Left renal cortex interstitium (tissue), 4 donors: Measurements from ENCODE around the gene POP7. TPM values are rescaled to one million over a fixed set of nuclear protein-coding genes. Genes with fewer than 3 reads are reported as not detected.
A peak's percentile ranks its signal among the peaks of the same experiment; 100 is the strongest.
"Not testable (repeated sequence)": the region's sequence is repeated elsewhere in the genome, so short reads cannot be mapped to it uniquely, and the experiment has no call there.

Experiments
- DNase-seq, 4 donors: peaks; one replicate each; pipeline ENCODE4 v3.0.0-alpha.2; 2013; ENCODE audit warnings: low read depth in 4 of 4, low spot score in 2 of 4, missing footprints in 1 of 4
- polyA plus RNA-seq, 4 donors: library from polyadenylated mRNA; unstranded; fragments of 120-200 nt; gene quantifications; one replicate each; pipeline ENCODE4 v1.2.1, GENCODE V29; 2013; ENCODE audit not compliant: insufficient read length in 4 of 4

Gene POP7
- polyA plus RNA-seq, 4 donors: 22.9 to 40.8 (median 26.9) TPM

DNA sequence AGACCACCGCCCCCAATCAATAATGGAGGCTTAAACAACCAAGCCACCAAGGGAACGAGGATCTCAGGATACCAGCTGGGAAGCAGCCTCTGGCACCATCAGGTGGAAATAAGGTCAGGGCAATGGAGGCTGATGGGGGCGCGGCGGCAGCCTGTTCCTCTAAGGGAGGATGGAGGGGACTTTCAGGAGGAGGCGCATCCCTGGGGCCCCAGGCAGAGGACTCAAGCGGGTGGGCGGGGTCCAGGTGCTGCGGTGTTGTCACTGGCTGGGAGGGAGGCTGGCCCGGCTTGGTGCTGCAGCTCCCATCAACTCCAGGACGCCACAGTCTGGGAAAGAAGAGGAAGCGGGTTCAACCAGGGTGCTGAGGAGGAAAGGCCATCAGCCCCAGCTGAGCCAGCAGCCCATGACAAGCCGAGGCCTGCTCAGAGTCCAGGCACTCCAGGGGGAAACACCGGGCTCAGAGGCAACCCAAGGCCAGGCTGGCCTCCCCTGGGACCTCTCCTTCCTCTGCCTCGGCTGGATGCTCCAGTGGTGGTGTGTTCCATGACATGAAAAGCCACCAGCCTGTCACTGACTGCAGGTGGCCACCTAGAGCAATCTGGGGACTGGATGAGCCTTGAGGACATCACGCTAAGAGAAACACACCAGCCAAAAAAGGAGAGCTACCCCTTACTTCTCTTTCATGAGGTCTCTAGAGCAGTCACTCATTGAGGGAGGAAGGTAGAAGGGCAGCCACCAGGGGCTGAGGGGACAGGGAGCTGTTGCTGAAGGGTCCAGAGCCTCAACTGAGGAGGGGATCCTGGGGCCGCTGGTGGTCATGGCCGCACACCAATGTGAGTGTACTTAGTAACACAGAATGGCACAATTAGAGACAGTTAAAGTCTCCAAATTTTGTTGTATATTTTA lies 16.4 kb upstream of the POP7 start:
- no peak for DNase-seq

DNA sequence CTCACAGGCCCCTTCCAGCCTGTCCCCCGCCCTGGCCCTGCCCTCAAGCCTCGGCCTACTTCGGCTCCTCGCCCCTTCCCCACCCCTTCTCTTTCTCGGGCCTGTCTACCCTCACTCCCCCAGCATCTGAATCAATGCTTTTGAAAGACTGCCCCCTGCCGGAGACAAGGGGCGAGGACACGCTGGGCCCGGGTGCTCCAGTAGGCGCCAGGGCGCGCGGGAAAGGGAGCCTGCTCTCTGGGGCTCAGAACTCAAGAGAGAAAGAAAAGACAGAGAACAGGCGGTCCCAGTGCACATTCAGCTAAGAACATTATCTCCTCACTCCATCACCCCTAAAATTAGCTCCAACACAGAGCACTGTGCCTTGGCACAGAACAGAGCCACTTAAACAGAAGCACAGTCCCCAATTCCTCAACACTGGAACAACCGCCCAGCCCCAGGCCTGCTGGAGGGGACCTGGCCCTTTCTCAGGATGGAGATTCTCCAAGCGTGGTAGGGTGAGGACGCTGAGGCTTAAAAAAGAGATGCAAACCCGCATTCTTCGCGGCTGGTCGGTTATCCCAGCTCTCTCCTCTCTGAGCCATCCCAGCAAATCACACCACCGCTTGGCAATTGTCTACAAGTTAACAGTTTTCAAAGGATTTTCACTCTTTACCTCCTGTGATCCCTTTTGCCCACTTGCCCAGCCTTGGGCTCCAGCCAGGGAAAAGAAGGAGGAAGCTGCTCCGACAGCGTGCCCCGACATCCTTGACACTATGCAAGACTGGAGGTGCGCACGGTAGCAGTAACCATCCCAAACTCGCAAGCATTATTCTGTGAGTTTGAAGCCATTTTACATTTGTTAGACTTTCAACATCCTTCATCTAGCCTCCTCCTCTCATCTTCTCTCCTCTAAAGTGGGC lies 14.0 kb upstream of the POP7 start:
- peak in 1 of 4 donors; percentile 77 for DNase-seq

DNA sequence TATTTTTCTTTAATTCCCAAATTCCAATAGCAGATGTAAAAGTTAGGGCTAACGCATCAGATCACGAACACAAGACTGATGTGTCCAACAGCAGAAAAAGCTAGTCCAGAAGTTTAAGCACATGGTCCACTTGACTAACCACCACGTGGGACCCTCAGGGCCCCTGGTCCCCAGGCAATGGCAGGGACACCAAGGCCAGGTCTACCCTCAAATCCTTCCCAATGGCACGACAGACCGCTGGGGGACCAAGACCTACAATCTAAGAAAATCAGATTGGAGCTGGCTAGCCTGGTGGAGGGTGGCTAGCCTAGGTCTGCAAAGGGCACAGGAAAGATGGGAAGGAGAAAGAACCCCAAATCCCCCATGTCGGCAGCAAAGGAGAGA lies 13.4 kb upstream of the POP7 start:
- no peak for DNase-seq

DNA sequence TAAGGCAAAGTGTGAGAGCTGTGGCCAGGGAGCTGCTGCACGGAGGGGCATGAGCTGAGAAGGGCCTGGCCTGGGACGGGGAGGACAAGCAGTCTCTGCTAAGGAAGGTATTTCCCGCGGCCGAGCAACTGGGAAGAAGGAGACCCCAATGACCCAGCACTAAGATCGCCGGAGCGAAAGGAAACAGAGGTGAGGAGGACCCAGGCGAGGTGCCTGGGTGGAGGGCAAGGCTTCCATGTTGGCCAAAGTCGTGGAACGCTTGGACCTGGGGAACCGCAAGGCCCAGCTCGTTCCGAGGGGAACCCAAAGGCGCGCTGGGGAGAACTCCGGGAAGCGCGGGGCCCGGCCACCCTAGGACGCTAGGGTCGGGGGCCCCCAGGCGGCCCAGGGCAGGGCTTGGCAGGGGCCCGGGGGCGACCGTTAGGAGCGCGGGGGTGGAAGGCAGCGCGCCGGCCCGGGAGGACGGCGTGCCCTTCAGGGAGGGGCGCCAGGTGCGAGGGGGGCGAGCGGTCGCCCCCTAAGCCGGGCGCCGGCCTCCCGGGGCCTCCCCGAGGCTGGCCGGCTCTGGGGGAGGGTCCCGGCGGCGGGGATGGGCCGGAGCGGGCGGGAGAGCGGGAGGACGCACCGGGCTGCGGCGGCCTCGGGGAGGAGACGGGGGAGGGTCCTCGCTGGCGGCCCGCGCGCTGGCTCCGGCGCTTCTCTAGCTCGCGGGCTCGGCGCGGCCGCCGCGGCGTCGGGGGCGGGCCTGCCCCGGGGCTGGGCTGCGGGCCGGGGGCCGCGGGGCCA lies 12.4 kb upstream of the POP7 start:
- no peak for DNase-seq

DNA sequence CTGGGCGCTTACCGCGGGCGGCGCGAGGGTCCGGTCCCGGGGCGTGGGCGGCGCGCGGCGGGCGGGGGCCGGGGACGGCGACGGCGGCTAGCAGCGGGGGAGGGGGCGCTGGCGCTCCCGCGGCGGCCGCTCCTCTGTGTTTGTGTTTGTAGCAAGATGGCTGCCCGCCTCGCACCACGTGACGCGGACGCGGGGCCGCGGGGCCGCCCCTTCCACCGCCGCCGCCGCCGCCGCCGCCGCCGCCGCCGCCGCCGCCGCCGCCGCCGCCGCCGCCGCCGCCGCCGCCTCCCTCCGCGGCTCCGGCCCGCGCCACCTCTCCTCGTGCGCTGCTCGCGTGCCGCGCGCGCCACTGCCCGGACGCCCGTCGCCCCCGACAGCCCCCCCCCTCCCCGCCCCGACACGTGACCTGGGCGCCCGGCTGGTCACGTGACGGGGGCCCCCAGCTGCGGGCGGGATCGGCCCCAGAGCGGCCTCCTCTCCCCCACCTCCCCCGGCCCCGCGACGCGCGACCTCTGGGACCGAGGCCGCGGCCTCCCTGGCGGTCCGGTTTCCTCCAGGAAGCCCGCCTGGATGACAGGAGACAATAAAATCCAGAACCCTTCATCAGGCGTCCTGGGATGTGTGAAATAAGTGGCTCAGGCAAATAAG lies 11.7 kb upstream of the POP7 start, which contains the start of gene GIGYF1:
Gene GIGYF1 (minus strand): TSS at position 153 of the 648 bp plus-strand sequence. CDS start 6,012 bp downstream, outside the sequence.
- no peak for DNase-seq

DNA sequence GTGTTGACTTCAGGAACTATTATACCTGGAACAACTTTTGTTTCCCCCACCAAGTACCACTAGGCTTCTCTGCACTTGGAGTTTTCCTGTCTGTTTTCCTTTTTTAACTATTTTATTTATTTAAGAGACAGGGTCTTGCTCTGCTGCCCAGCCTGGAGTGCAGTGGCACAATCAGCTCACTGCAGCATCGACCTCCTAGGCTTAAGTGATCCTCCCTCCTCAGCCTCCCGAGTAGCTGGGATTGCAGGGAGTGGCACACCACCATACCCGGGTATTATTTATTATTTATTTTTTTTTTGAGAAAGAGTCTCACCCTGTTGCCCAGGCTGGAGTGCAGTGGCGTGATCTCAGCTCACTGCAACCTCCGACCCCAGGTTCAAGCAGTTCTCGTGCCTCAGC lies 9.8 kb upstream of the POP7 start:
- no peak for DNase-seq

DNA sequence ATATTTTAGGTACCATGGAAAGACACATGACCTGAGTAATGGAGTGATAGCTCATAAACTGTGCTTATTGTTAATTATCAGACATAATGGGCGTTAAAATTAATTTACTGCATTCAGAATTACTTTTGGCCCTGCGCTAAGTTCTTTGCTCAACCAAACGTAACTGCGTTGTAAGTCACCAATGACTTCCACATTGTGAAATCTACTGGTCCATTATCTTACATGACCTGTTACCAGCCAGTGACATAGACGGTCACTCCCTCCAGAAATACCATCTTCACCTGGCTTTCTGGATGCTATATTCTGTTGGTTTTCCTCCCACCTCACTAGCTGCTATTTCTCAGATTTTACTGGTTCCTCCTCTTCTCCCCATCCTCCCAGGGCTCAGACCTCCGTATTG lies 6.9 kb upstream of the POP7 start:
- no peak for DNase-seq

DNA sequence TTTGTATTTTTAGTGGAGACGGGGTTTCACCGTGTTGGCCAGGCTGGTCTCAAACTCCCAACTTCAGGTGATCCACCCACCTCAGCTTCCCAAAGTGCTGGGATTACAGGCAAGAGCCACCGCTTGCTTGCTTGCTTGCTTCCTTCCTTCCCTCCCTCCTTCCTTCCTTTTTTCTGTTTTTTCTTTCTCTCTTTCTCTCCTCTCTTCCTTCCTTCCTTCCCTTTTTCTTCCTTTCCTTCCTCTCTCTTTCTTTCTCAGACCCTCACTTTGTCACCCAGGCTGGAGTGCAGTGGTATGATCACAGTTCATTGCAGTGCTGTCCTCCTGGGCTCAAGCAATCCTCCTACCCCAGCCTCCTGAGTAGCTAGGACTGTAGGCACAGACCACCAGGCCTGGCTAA lies 4.8 kb upstream of the POP7 start:
- not testable (repeated sequence) for DNase-seq

DNA sequence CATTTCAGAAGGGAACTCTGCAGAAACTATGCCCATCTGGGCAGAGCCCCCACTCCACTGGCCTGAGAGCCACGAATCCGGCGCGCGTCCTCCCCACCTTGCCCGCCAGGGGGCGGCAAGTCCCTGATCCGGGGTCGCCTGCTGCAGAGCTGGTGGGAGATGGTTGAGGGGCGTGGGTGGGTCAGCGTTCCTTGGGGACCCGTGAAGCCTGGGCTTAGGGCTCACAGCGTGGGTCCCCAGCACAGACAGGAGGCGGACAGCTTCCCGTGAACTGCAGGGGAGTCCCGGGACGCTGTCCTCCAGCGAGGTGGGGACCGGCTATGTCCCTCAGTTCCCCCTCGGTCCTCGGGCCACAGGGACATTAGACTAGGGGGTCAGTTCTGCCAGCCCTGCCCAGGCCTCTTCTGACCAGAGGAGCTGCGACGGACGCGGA lies 585 bp upstream of the POP7 start:
- peak in 3 of 4 donors; percentile 62 to 70 (median 64) for DNase-seq

DNA sequence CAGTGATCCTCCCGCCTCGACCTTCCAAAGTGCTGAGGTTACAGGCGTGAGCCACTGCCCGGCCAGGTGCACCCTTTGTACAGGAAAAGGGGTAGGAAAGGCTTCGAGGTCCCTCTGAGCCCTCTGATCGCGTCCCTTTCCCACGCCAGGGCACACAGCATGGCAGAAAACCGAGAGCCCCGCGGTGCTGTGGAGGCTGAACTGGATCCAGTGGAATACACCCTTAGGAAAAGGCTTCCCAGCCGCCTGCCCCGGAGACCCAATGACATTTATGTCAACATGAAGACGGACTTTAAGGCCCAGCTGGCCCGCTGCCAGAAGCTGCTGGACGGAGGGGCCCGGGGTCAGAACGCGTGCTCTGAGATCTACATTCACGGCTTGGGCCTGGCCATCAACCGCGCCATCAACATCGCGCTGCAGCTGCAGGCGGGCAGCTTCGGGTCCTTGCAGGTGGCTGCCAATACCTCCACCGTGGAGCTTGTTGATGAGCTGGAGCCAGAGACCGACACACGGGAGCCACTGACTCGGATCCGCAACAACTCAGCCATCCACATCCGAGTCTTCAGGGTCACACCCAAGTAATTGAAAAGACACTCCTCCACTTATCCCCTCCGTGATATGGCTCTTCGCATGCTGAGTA lies 871 bp downstream of the POP7 start:
- no peak for DNase-seq

DNA sequence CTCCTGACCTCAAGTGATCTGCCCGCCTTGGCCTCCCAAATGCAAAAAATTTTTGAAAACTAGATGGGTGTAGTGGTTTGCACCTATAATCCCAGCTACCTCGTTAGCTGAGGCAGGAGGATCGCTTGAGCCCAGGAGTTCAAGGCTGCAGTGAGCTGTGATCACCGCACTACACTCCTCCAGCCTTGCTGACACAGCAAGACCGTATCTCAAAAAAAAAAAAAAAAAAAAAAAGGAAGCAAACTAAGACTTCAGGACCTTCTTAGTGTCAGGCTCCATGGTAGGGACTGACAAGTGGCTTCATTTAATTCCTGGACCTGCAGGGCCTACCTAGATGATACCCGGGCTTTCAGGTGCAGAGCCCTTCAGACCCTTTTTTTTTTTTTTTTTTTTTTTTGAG lies 2.5 kb downstream of the POP7 start:
- no peak for DNase-seq

DNA sequence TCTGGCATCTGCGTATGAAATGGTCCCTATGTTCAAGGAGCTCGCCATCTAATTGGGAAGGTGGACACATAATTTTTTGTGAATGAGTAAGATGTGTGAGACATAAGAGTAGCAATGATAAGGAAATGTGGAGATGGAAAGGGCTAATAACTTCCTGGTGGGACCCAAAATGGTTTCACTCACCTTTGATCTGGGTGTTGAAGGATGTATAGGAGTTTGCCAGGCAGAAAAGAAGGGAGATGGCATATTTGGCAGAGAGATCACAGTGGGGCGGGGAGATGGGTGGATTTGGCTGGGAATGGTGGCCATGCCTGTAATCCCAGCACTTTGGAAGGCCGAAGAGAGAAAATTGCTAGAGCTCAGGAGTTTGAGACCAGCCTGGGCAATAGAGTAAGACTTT lies 4.5 kb downstream of the POP7 start:
- no peak for DNase-seq

DNA sequence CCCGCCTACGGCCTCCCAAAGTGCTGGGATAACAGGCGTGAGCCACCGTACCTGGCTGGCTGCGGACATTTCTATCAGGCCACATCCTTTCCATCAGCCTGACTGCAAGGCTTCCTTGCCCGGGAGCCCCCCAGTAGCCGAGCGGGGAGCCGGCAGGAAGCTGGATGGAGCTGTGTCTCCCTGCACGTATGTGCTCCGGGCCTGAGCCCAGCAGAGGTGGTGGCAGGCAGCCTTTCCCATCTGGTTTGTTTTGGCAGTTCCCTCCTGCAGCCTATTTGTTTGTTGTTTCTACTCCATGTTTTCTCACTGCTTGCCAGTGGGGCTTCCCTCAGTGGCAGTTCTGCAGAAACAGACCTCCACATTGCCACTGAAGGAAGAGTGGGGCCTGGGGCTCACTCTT lies 5.4 kb downstream of the POP7 start:
- no peak for DNase-seq

DNA sequence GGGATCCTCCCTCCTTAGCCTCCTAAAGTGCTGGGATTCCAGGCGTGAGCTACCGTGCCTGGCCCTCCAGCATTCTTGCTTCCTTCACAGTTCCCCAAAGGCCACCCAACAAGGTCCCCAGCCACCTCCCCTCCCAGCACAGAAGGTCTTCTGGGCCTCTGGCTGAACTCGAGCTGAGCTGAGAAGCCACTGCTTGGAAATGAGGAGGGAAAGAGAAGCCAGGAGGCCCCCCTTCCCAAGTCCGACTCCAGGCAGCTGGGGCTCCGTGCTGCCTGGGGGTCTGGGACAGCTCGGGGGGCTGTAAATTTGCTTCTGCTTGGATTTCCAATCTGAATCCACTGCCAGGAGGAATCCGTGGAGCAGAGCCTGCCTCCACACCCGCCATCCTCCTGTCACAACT lies 8.8 kb downstream of the POP7 start:
- no peak for DNase-seq

DNA sequence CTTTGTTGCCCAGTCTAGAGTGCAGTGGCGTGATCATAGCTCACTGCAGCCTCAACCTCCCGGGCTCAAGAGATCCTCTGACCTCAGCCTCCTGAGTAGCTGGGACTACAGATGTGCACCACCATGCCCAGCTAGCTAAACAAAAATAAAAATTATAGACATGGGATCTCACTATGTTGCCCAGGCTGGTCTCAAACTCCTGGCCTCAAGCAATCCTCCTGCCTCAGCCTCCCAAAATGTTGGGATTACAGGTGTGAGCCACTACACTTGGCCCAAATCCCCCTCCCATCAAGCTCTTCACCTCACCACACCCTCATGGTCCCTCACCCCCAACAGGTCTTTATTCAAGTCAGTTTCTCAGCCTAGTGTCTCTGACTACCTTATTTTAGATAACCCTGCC lies 11.2 kb downstream of the POP7 start:
- DNase-seq: not testable (repeated sequence)

DNA sequence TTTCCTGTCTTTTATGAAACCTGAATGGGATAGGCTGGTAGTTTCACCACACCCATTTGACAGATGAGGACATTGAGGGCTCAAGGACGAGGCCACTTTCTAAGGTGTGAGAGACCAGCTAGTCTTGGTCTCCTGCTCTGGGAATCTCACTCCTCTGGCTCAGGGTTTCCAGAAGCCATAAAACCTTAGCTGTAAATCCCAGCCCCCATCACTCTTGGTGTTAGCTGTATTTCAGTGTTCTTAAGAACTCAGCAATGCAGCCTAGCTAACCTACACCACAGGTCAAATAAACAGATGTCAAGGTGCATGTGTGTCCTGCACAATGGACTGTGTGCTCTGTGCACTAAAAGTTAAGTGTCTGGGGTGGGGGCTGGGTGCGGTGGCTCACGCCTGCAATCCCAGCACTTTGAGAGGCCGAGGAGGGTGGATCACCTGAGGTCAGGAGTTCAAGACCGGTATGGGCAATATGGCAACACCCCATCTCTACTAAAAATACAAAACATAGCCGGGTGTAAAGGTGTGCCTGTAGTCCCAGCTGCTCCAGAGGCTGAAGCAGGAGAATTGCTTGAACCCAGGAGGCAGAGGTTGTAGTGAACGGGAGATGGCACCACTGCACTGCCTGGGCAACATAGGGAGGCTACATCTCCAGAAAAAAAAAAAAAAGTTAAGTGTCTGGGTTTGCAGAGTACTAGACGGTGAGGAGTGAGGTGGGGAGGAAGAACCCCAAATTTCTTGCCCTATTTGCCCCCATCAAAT lies 13.8 kb downstream of the POP7 start:
- no peak for DNase-seq

DNA sequence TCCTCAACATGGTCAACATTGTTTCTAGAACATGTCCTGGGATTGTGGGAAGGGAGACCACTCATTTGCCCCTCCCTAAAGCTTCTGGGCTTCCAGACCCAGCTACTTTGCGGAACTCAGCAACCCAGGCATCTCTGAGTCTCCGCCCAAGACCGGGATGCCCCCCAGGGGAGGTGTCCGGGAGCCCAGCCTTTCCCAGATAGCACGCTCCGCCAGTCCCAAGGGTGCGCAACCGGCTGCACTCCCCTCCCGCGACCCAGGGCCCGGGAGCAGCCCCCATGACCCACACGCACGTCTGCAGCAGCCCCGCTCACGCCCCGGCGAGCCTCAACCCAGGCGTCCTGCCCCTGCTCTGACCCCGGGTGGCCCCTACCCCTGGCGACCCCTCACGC lies 14.4 kb downstream of the POP7 start, which contains the start of gene EPO:
Gene EPO (plus strand): TSS at position 190 of the 392 bp plus-strand sequence. CDS start 513 bp downstream, outside the sequence.
- no peak for DNase-seq

DNA sequence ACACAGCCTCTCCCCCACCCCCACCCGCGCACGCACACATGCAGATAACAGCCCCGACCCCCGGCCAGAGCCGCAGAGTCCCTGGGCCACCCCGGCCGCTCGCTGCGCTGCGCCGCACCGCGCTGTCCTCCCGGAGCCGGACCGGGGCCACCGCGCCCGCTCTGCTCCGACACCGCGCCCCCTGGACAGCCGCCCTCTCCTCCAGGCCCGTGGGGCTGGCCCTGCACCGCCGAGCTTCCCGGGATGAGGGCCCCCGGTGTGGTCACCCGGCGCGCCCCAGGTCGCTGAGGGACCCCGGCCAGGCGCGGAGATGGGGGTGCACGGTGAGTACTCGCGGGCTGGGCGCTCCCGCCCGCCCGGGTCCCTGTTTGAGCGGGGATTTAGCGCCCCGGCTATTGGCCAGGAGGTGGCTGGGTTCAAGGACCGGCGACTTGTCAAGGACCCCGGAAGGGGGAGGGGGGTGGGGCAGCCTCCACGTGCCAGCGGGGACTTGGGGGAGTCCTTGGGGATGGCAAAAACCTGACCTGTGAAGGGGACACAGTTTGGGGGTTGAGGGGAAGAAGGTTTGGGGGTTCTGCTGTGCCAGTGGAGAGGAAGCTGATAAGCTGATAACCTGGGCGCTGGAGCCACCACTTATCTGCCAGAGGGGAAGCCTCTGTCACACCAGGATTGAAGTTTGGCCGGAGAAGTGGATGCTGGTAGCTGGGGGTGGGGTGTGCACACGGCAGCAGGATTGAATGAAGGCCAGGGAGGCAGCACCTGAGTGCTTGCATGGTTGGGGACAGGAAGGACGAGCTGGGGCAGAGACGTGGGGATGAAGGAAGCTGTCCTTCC lies 15.0 kb downstream of the POP7 start:
- no peak for DNase-seq
